Thoracic aorta (tissue), 2 donors: ENCODE measurements around the gene PDK2. TPM values are rescaled to one million over a fixed set of nuclear protein-coding genes. Genes with fewer than 3 reads are reported as not detected.

ENCODE experiments used
- ATAC-seq: fragments of 150-250 bp; one replicate; pipeline ENCODE4 v1.8.0; 2017; ENCODE audit warnings: low read depth; ENCODE audit not compliant: insufficient number of reproducible peaks, low FRiP score
- DNase-seq: peaks from one replicate; pipeline ENCODE4 v3.0.0-alpha.2; 2020; ENCODE audit warnings: low spot score
- H3K27ac ChIP-seq, 2 donors: fragments of 200-600 bp; sonication (generic); 1 replicate in 1 of 2; 2 replicates in 1 of 2; pipeline ENCODE4 v1.5.1; 2016; ENCODE audit warnings: mild to moderate bottlenecking in 2 of 2, moderate library complexity in 2 of 2
- H3K27me3 ChIP-seq: fragments of 200-600 bp; sonication (generic); replicated peaks from 2 replicates; pipeline ENCODE4 v1.6.0; 2016; ENCODE audit warnings: mild to moderate bottlenecking; ENCODE audit not compliant: insufficient read depth
- H3K36me3 ChIP-seq: fragments of 200-600 bp; sonication (generic); one replicate; pipeline ENCODE4 v1.5.1; 2016
- H3K4me1 ChIP-seq, 2 donors: fragments of 200-600 bp; sonication (generic); 1 replicate in 1 of 2; 2 replicates in 1 of 2; pipeline versions ENCODE4 v1.5.1 to v1.6.0; 2016; ENCODE audit warnings: low read depth in 2 of 2, mild to moderate bottlenecking in 1 of 2; ENCODE audit not compliant: control insufficient read depth in 1 of 2
- H3K4me3 ChIP-seq: fragments of 200-600 bp; sonication (generic); 2 replicates; pipeline ENCODE4 v1.5.1; 2016; ENCODE audit warnings: mild to moderate bottlenecking
- H3K9me3 ChIP-seq: fragments of 200-600 bp; sonication (generic); 2 replicates; pipeline ENCODE4 v1.5.1; 2016
- total RNA-seq, 2 donors: library from RNA; depleted of rRNA; stranded (reverse); fragments of >200 nt; gene quantifications; one replicate each; pipeline versions ENCODE4 v1.1.0 to v1.2.3, GENCODE V29; 2016
- TF ChIP-seq, protein P1 (sequence below): fragments of 200-600 bp; sonication (generic); IDR thresholded peaks from one replicate; pipeline ENCODE4 v1.5.1; 2019; ENCODE audit warnings: antibody characterized with exemption

PDK2 gene
- total RNA-seq, 2 donors from 2014 or later = 35.5 to 74.9 TPM

DNA sequence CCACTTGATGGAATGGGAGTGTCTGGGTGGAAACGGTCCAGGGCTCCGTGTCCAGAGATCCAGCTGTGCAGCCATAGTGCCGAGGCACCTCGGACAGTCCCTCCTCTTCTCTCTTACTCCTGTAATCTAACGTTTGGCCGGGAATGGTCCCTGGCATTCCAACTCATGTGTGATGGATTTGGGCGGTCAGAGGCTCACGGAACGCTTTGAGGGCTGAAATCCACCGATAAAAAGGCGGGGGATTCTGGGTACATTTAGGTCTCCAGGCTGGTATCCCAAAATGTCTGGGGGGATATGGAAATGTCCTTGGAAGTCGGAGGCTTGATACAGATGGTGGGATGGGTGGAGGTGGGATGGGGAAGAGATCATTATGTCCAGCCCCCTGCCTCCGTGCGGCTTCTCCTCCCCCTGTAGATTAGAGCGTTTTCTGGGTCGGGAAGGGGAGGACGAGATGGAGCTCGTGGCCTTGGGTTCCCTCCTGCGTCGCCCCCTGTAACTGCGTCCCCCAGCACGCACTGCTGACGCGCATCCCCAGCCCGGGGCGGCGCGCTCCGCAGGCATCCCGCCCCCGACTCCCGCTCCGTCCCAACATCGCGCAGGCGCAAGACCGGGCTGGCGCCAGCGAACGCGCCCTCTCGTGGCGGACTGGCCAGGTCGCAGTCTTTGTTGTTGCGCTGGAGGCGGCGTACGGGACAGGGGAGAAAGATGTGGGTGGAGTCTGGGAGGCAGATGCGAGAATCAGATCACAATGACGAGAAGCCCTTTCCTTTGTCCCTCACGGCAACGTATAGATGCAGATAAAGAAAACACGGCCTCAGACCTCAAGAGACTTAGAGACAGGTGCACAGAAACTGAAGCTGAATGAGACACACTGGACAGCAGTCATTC is 66.1 kb downstream of the PDK2 start:
- Histone ChIP-seq H3K4me1 (peaks cover 15 to 44% of the 10 kb centered on the region in 2 donors), H3K27ac (peak overlapping the region; percentile 72 to 74), H3K9me3 (no peaks in the 10 kb centered on the region), H3K36me3 (no peaks in the 10 kb centered on the region), H3K27me3 (no peaks in the 10 kb centered on the region), H3K4me3 (peak overlapping the region; percentile 74)
- TF ChIP-seq, protein P1, sequence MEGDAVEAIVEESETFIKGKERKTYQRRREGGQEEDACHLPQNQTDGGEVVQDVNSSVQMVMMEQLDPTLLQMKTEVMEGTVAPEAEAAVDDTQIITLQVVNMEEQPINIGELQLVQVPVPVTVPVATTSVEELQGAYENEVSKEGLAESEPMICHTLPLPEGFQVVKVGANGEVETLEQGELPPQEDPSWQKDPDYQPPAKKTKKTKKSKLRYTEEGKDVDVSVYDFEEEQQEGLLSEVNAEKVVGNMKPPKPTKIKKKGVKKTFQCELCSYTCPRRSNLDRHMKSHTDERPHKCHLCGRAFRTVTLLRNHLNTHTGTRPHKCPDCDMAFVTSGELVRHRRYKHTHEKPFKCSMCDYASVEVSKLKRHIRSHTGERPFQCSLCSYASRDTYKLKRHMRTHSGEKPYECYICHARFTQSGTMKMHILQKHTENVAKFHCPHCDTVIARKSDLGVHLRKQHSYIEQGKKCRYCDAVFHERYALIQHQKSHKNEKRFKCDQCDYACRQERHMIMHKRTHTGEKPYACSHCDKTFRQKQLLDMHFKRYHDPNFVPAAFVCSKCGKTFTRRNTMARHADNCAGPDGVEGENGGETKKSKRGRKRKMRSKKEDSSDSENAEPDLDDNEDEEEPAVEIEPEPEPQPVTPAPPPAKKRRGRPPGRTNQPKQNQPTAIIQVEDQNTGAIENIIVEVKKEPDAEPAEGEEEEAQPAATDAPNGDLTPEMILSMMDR = peak; percentile 91
- ATAC-seq = peak; percentile 77
- peak; percentile 79 for DNase-seq

Other genes with a start within 250 kb of the PDK2 start
- not detected for gene TAC4, start 247.3 kb upstream of the PDK2 start, total RNA-seq
- gene DLX4, start 126.2 kb upstream of the PDK2 start, total RNA-seq = not detected
- under 1 TPM in 1 of 2 donors, not detected in 1; 0.54 TPM for gene DLX3, start 100.1 kb upstream of the PDK2 start, total RNA-seq
- gene ITGA3, start 39.2 kb upstream of the PDK2 start, total RNA-seq = 100 to 1,000 TPM; 197 to 260 TPM
- 10 to 100 TPM in 1 of 2 donors, 1 to 10 TPM in 1; 9.7 to 11.5 TPM for gene SAMD14, start 34.8 kb downstream of the PDK2 start, total RNA-seq
- gene PPP1R9B, start 55.3 kb downstream of the PDK2 start, total RNA-seq = 10 to 100 TPM; 53.3 to 67.1 TPM
- 100 to 1,000 TPM in 1 of 2 donors, 10 to 100 TPM in 1; 95.5 to 158 TPM for gene SGCA, start 70.7 kb downstream of the PDK2 start, total RNA-seq
- gene COL1A1, start 106.3 kb downstream of the PDK2 start, total RNA-seq = 100 to 1,000 TPM; 261 to 270 TPM
- 1 to 10 TPM in 1 of 2 donors, under 1 TPM in 1; 0.28 to 1.4 TPM for gene TMEM92, start 179.1 kb downstream of the PDK2 start, total RNA-seq